ENCODE data around the gene FAM228B.

FAM228B gene

GRCh38 chr2:24123195-24123921, at the start of gene FAM228B, which contains the start of gene PFN4:
Gene FAM228B, plus strand, starts transcription at chr2:24123469. Its CDS starts 893 bp downstream, at chr2:24124362.
Gene PFN4, minus strand, starts transcription at chr2:24123334. Its CDS starts 799 bp downstream, at chr2:24122535.
- TF ChIP-seq CTCF (IDR thresholded peaks at IDR 0.05), result no peak

- no peak for TF ChIP-seq CTCF (IDR thresholded peaks at IDR 0.05)
These were observed 49.5 kb upstream of the FAM228B start for GRCh38 chr2:24073816-24074215.

- no peak for TF ChIP-seq CTCF (IDR thresholded peaks at IDR 0.05)
These were observed 48.0 kb upstream of the FAM228B start for GRCh38 chr2:24075259-24075658.

- TF ChIP-seq CTCF (IDR thresholded peaks at IDR 0.05), result no peak
These were observed 47.1 kb upstream of the FAM228B start, which contains the start of gene SF3B6 for GRCh38 chr2:24075915-24076848. Gene SF3B6, minus strand, starts transcription at chr2:24076326. Its CDS starts 97 bp downstream, at chr2:24076229.

- no peak for TF ChIP-seq CTCF (IDR thresholded peaks at IDR 0.05)
These were observed 46.3 kb upstream of the FAM228B start for GRCh38 chr2:24076849-24077534.

GRCh38 chr2:24077535-24077877, 45.8 kb upstream of the FAM228B start:
- TF ChIP-seq CTCF (IDR thresholded peaks at IDR 0.05), result no peak

GRCh38 chr2:24077879-24078278, 45.4 kb upstream of the FAM228B start:
- no peak for TF ChIP-seq CTCF (IDR thresholded peaks at IDR 0.05)

Data from LNCAP (cell line).